Measurements from ENCODE around the gene GOLGA6L10.
"Not testable (repeated sequence)": the region's sequence is repeated elsewhere in the genome, so short reads cannot be mapped to it uniquely, and the experiment has no call there.

Gene GOLGA6L10, protein sequence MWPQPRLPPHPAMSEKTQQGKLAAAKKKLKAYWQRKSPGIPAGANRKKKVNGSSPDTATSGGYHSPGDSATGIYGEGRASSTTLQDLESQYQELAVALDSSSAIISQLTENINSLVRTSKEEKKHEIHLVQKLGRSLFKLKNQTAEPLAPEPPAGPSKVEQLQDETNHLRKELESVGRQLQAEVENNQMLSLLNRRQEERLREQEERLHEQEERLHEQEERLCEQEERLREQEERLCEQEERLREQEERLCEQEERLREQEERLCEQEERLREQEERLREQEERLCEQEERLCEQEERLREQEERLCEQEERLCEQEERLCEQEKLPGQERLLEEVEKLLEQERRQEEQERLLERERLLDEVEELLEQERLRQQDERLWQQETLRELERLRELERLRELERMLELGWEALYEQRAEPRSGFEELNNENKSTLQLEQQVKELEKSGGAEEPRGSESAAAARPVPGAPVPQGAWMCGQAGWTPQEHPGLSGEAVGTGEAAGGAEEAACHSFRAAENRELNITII

DNA sequence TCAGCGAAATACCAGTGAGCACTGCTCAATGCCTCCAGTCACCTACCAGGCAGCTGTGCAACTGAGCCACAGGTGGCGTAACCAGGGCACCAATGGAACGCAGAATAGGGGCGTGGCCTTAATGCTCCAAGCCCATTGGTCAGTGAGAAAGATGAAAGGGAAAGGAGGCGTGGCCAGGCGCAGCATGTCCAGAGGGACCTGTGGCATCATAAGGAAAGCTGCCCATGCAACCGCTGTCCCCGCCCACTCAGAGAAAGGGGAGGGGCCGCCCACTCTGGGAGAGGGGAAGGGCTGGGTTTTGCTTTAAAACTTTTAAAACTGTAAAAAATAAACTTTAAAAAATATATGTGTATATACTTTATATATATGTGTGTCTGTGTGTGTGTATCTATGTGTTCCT is at the start of gene GOLGA6L10:
Gene GOLGA6L10 (minus strand): TSS at position 101 of the 400 bp plus-strand sequence. CDS start 100 bp downstream, at position 1.
- not testable (repeated sequence) for DNase-seq

DNA sequence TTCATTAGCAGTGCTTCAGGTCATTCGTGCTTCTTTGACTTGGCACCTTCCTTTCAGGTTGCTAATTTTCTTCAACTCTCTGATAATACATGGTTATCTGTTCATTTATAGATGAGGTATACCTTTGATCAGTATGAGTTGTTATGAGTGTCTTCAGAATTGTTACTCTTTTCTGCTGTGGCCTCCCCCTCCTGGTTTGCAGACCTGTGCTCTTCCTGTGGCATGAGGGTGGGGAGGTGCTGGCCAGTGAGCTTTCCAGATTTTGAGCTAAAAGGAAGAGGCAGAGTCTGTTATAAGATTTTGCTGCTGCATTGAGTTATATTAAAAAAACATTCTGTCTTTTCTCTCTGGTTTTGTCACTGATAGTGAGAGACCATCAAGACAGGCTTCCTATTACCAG is 49.5 kb upstream of the GOLGA6L10 start:
- DNase-seq, result no peak

DNA sequence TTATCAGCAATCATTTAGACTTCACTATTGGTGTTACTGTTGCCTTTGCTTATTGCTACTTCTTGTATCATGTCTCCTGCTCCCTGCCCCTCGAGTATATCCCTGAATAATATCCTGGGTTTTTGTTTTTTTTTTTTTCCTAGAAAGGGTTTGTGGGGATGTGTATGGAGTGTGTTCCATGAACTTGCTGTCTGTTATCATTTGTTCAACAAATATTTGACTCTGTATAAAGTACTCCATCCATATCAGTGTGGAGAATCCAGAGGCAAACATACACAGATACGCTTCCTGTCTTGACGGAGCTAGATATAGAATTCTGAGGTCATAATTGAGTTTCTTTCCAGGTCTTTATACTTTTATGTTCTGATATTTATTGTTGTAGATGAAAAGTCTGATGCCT is 48.5 kb upstream of the GOLGA6L10 start:
- DNase-seq, result no peak

DNA sequence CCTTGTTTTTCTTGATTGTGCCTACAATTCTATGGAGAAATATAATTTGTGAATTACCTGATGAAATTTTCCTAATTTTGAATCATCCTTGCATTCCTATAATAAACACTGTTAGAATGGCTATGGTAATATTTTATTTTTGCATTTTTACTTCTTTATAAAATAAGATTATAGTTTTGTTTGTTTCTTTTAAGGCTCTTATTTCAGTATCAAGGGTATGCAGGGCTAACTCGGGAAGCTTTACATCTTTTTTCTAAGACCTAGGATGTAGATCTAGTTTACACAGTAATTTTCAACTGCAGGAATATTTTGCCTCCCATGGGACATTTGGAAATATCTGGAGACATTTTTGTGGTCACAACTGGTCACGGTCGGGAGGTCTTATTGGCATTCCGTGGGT is 46.5 kb upstream of the GOLGA6L10 start:
- DNase-seq, result not testable (repeated sequence)

DNA sequence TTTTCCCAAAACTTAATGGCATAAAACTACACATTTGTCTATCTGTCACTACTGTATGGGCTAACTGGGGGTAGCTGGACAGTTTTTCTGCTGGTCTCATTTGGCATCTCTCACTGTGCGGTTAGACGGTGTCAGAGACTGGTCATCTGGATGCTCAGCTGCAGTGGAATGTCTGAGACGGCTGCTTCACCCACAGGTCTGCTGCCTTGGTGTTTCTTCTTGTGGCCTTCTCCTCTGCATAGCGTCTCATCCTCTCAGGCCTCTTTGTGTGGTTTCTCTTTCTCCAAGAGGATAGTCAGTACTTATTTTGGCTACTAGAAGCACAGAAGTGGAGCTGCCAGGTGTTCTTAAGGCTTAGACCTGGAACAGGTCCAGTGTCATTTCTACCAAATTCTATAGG is 44.4 kb upstream of the GOLGA6L10 start:
- DNase-seq, result no peak

- not testable (repeated sequence) for DNase-seq
Observed at GRCh38 chr15:82392077-82392476, 42.8 kb upstream of the GOLGA6L10 start.

DNA sequence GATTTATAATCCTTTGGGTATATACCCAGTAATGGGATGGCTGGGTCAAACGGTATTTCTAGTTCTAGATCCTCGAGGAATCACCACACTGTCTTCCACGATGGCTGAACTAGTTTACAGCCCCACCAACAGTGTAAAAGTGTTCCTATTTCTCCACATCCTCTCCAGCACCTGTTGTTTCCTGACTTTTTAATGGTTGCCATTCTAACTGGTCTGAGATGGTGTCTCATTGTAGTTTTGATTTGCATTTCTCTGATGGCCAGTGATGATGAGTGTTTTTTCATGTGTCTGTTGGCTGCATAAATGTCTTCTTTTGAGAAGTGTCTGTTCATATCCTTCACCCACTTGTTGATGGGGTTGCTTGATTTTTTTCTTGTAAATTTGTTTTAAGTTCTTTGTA is 40.9 kb upstream of the GOLGA6L10 start:
- not testable (repeated sequence) for DNase-seq

DNA sequence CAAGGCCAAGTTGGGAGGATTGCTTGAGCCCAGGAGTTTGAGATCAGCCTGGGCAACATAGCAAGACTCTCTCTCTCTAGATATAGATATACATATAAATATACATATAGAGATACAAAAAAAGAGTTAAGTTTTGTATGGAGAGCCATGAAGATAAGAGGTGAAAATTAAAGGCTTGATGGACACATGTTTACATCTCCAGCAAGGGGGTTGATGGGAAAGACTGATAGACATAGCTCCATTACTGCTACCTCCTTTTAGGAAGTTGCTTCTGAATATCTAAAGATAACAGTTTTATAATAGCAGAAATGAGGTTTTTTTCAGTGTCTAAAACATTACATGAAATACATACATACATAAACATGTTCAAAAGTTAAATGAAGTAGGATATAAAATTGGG is 37.9 kb upstream of the GOLGA6L10 start:
- DNase-seq, result not testable (repeated sequence)

- DNase-seq, result not testable (repeated sequence)
Observed at GRCh38 chr15:82381330-82381955, 32.2 kb upstream of the GOLGA6L10 start.

GRCh38 chr15:82379552-82379951 is 30.3 kb upstream of the GOLGA6L10 start:
- not testable (repeated sequence) for DNase-seq

DNA sequence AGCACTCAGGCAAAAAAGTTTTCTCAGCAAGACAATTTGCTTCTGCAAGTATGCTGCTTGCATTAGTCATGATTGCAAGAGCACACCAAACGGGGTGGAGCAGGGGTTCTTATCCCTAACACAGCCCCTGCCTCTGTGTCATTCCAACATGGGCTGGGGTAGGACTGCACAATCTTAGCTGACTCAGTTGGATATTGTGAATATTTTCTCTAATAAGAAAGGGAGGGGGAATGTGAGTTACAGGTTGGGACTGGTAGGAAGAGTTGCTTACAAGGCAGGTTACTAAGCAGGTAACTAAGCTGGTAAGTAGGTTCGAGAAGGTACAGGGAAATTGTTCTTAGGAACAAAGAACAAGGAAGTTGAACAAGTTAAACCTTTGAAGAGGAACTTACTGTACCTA is 24.4 kb upstream of the GOLGA6L10 start:
- DNase-seq, result not testable (repeated sequence)

- no peak for DNase-seq
Observed at GRCh38 chr15:82371656-82372055, 22.4 kb upstream of the GOLGA6L10 start.

GRCh38 chr15:82367790-82368189 is 18.5 kb upstream of the GOLGA6L10 start:
- DNase-seq, result not testable (repeated sequence)

DNA sequence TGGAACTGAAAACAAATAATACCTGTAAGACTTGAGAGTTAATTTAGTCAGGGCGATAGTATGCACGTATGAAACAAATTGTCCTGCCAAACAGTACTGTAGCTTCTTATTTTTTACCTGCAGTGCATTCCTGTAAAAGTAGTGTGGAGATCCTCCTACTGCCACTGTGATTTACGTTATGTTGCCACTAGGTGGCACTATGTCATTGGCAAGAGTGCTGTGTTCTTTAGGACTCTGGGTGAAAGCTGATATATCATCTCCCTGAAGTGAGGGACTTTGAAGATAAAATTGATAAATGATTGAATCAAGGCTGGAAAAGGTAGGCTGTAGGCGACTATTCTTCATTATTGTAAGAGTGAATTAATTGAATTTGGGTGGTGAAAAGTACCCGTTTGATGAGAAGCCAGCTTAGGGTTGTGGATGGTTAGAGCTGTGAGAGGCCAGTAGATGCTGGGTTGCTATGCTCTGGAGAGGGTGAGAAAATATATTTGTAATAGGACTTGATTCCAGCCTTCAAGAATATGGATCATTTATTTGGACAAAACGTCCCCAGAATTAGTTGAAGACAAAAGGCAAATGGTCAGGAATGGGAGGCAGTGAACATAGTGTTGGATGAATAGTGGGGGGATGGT is 16.5 kb upstream of the GOLGA6L10 start:
- DNase-seq, result not testable (repeated sequence)

- not testable (repeated sequence) for DNase-seq
Observed at GRCh38 chr15:82364548-82364947, 15.3 kb upstream of the GOLGA6L10 start.

- not testable (repeated sequence) for DNase-seq
Observed at GRCh38 chr15:82362790-82363189, 13.5 kb upstream of the GOLGA6L10 start.

GRCh38 chr15:82360618-82361017 is 11.3 kb upstream of the GOLGA6L10 start:
- DNase-seq, result not testable (repeated sequence)

DNA sequence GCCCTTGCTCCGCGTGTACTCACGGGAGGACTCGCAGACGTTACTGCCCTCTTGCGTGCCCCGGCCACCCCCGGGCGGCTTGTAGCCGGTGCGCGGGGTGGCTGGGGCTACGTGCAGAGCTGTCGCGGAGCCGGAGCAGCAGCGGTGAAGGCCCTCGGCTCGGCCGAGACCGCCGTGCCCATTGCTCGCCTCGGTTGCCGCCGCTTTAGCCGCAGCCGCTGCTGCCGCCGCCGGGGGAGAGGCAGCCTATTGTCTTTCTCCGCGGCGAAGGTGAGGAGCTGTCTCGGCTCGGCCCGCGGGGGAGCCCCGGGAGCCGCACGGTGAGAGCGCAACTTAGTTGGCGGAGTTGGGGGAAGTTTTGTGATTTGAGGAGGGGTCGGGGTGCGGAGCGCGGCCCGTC is 5.8 kb upstream of the GOLGA6L10 start:
- DNase-seq, result not testable (repeated sequence)

DNA sequence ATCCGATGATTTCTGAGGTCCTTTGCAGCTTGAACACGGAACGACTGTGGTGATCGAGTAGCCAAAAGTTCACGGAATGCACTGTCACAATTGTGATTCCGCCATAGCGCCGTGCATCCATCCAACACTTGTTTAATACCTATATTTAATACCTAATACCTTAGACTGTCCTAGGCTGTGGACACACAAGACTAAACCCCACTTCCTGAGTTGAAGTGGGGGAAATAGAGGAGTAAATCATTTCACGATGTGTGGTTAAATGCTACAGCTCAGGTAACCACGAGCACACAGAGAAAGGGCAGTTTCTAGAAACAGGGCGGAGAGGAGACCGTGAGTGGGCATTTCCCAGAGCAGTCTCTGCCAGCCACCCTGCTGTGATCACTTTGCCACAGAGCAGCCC is 5.3 kb upstream of the GOLGA6L10 start:
- DNase-seq, result not testable (repeated sequence)

DNA sequence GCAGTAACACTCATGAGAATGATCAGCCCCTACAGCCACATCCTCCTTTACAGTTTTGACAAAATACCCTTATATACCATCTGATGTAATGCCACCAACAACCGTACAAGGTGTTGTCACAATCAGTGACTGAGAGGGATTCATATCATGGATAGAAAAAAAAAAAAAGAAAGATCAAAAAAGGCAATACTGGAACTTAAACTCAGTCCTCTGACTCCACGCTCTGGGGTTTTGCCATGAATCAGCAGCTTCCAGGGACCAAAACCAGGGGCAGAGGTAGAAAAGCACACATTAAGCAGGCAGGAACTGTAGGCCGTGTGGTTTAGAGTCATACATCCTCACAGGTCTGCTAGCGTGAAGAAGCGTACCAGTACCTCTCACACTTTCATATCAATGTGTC is 1.6 kb downstream of the GOLGA6L10 start:
- DNase-seq, result not testable (repeated sequence)

DNA sequence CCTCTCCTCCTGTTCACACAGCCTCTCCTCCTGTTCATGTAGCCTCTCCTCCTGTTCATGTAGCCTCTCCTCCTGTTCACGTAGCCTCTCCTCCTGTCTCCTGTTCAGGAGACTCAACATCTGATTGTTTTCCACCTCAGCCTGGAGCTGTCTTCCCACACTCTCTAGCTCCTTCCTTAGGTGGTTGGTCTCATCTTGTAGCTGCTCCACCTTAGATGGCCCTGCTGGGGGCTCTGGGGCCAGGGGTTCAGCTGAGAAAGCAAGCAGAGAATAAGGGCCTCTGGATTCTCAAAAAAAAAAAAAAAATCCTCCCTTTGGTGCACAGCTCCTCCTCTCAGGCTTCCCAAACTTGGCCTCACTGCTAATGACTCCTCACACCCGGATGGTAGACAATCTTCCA is 4.1 kb downstream of the GOLGA6L10 start:
- not testable (repeated sequence) for DNase-seq

GRCh38 chr15:82344421-82344820 is 4.9 kb downstream of the GOLGA6L10 start:
- not testable (repeated sequence) for DNase-seq

GRCh38 chr15:82343851-82344250 is 5.4 kb downstream of the GOLGA6L10 start:
- not testable (repeated sequence) for DNase-seq

Data from SHP77 treated with DMSO at 0.1 percent for 48 hours (cell line).